Measurements from ENCODE around the gene CTDP1.

CTDP1 gene

DNA sequence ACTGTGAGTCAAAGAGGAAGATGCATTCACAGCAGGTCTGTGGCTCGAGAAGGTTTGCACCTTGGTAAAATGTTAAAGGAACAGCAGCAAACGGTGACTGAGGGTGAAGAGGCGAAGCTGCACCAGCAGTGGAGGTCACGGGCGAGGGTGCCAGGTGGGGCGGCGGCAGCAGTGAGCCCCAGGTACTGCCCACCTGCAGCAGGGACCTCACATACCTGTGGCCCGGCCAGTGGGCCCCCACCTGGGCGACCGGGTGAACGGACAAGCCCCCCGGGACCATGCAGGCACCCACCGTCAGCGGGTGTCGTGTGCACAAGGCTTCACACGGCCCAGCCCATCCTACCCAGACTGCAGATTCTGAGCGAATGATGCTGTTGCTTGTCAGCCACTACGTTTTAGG is 94.5 kb downstream of the CTDP1 start:
- no peak overlapping the region for H3K27ac ChIP-seq
- no peak for DNase-seq (ENCODE audit: low read depth, low spot score)

DNA sequence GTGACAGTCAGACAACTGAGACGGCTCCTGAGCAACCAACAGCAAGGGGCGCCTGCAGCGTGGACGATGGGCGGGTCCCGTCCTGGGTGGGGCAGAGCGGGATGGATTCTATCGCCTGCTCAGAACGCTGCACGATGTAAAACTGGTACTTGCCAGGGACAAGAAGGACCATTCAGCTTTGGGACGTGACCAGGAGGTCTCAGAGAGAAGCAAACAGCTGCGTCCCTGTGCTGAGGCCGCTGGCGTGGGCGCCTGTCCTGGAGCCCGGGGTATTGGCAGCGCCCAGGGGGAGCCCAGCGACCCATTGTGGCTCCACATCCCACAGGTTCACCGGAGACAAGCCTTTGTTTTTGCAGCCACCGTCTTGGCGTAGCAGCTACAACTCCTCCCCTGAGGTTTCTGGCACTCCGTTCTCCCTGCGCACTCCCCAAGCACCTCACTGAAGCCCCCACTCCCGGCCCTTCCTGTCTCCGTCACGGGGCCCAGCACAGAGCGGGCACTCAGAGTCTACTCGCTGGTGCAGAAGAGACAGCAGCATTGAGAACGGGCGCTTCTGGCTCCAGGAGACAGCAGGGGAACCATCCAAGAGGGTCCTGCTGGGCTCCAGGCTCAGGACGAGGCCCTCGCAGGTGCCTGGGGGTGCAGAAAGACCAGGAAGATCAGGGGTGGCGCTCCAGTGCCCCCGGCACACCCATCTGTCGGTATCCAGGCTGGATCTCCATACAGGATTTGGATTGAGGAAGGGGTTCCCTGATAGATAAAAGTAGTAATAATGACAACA is 96.0 kb downstream of the CTDP1 start:
- no peak for DNase-seq (ENCODE audit: low read depth, low spot score)
- H3K27ac ChIP-seq: no peak overlapping the region

DNA sequence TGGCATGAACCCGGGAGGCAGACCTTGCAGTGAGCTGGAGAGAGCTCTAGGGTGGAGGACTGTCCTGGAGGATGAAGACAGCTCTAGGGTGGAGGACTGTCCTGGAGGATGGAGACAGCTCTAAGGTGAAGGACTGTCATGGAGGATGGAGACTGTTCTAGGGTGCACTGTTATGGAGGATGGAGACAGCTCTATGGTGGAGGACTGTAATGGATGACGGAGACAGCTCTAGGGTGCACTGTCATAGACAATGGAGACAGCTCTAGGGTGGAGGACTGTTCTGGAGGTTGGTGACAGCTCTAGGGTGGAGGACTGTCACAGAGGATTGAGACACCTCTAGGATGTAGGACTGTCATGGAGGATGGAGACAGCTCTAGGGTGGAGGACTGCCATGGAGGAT is 97.1 kb downstream of the CTDP1 start:
- DNase-seq (ENCODE audit: low read depth, low spot score): no peak

DNA sequence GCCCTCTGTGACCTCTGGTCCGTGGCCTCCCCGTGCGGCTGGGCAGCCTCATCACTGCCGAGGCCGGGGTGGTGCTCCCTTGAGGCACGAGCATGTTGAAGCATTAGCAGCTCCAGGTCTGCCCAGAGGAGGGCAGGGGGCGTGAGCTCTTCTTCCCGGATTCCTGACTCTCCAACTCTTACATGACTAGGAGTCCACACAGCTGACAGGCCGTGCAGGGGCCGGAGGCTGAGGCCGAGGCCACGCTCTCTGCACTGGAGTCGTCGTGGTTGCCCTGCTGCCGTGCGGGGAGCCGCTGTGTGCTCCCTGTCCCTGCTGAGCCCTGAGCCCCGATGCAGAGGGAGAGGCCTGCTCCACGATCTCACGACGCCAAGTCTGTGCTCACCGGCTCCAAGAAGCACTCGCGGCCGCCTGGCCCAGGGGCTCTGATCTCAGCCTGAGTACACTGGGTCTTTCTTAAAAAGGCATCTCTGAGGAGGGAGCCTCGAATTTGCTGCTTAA is 98.7 kb downstream of the CTDP1 start:
- H3K27ac ChIP-seq: no peak overlapping the region
- no peak for DNase-seq (ENCODE audit: low read depth, low spot score)

More for the DNA sequence above, 97.1 kb downstream of the CTDP1 start:
- H3K27ac ChIP-seq: no peak overlapping the region

DNA sequence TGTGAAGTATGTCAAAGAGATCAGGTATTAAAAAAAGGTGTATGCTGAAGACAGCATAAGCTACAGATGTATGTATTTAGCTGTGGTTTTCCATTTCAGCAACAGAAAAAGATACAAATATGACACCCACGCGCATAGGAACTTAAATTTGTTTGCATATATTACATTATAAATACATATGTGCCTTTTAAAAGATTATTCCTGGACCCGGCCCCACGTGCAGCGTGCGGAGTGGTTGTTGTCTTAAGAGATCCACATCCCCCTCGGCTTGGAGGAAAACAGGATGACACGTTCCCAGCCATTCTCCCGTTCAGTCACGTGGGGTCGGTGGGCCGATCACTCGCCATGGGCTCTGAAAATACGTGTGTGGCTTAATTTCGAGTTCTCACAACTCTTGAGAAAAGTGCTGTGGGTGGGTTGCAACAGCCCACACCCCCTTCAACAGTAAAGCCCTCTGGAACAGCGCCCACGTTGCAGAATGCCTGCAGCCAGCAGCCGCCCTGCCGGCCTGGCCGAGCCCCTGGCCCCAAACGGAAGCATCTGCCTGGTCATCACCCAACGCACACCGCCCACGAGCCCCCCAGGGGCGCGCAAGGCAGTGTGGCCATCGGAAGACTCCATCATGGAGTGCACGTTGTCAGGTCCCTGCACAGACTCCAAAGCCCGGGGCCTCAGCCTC is 99.6 kb downstream of the CTDP1 start:
- no peak overlapping the region for H3K27ac ChIP-seq
- no peak for DNase-seq (ENCODE audit: low read depth, low spot score)

DNA sequence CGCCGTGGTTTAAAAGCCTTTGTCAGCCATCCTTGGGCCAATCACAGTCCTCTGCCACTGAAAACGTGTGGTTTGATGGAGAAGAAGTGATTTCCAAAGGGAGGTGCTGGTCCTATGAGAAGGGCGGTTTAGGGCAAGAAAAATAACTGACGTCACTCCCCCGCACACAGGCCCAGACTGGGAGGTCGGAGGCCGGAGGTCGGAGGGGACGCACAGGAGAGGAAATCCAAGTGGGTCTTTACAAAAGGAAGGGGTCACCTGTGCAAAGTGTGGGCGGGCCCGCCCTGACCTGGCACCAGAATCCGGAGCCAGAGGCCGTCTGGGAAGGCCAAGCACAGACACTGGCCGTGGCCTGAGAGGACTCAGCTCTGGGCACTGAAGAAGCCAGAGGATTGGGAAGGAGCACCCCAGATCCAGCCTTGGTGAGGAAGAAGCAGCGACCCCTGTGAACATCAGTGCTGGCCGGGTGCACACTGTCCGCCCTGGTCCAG is 100.1 kb downstream of the CTDP1 start:
- H3K27ac ChIP-seq: no peak overlapping the region
- no peak for DNase-seq (ENCODE audit: low read depth, low spot score)

DNA sequence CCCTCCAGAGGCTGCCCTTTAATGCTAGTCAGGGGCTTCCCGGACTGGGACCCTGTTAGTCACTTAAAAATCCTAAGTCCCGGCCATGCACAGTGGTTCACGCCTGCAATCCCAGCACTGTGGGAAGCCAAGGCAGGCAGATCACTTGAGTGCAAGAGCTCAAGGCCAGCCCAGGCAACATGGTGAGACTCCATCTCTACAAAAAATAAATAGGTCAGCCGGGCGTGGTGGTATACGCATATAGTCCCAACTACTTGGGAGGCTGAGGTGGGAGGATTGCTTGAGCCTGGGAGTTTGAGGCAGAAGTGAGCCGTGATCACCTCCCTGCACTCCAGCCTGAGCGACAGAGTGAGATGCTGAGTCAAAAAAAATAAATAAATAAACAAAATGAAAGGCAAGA is 100.9 kb downstream of the CTDP1 start:
- H3K27ac ChIP-seq: no peak overlapping the region
- DNase-seq (ENCODE audit: low read depth, low spot score): no peak

DNA sequence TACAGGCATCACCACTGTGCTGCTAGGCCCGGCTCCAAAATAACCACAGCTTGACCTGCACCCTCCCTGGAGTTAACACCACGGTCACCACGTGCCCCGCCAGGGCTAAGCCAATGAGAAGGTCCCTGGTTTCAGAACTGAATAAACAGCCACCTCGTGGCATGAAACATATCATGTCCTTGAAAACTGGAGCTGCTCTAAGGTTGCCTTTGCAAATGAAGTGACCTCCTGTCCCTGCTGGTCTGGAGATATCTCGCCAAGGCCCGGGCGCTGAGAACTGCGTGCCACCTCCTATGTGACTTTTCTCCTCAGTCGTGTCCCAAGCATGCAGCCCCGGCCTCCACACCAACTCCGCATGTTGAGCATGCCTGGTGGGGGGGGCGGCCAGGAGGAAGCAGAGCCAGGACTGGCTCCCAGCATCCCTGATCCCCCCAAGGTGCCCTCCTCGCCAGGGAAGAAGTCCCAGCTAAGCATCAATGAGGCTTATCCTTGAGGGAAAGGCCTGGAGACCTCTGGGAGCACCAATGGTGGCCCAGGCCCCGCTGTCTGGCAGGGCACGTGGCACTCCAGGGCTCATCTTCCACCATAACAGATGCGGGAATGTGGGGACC is 101.8 kb downstream of the CTDP1 start:
- no peak for DNase-seq (ENCODE audit: low read depth, low spot score)

DNA sequence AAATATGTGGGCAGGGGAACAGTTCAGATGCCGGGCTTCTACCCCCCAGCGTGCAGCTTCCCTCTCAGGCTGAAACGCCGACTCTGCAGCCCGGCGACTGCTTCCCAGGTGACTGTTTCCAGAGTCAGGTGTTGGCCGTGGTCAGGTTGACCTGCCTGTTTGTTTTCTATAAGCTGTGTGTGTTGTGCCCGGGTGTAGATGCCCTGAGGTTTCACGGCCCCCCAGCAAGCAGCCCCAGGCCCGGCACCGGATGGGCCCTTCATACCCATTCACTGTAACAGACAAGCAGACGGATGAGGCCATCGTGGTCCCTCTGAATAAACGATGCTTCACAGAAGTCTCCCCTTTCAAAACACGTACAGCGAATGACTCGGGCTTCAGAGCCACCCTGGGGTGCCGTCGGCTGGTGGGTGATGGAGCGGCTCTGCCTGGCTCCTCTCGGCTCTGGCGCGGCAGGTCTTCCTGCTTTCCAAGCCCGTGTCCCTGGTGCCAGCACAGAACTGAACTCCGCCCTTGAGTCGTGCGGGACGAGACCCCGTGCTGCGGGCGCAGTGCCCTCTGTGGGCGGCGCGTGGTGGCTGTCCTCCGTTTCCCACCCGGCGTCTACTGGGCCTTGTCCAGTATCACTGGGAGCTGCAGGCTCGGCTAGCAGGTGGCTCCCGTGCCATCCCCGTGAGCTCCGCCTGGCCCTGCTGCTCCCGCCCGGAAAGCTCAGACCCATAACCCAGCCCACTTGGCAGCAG is 103.1 kb downstream of the CTDP1 start:
- no peak for DNase-seq (ENCODE audit: low read depth, low spot score)
- no peak overlapping the region for H3K27ac ChIP-seq

More for the DNA sequence above, 101.8 kb downstream of the CTDP1 start:
- H3K27ac ChIP-seq: no peak overlapping the region

DNA sequence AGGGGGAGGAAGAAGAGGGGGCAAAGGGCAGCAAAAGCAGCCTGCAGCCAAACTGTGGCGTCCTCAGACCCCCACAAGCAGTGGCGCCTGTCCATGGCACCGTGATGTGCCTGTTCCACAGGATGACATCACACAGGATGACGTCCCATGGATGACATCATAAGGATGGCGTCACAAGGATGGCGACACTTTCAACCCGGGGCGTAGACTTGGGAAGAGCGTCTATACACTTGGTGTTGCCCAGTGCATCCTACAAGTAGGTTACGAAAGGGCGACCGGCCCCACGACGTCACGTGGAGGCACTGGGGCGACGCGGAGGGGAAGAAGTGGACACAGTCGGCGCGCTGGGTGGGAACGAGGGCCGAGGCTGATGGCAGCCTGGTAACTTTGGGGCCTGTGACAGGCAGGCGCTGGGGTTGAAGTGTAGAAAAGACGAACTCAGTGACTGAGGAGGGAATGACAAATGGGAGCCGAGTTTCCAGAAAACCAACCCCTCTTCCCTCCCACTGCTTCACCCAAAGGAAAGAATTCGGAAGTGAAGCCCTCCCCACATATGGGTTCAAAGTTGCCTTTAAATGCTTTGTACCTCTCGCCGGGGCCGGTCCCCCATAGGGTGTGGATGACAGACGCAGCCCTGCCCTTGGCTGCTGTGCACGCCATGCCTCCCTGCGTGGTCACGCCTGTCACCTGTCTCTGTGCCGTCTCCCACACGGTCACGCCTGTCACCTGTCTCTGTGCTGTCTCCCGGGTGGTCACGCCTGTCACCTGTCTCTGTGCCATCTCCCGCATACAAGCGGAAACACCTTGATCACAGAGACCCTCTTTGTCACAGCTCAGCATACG is 104.7 kb downstream of the CTDP1 start:
- H3K27ac ChIP-seq: no peak overlapping the region
- DNase-seq (ENCODE audit: low read depth, low spot score): no peak

DNA sequence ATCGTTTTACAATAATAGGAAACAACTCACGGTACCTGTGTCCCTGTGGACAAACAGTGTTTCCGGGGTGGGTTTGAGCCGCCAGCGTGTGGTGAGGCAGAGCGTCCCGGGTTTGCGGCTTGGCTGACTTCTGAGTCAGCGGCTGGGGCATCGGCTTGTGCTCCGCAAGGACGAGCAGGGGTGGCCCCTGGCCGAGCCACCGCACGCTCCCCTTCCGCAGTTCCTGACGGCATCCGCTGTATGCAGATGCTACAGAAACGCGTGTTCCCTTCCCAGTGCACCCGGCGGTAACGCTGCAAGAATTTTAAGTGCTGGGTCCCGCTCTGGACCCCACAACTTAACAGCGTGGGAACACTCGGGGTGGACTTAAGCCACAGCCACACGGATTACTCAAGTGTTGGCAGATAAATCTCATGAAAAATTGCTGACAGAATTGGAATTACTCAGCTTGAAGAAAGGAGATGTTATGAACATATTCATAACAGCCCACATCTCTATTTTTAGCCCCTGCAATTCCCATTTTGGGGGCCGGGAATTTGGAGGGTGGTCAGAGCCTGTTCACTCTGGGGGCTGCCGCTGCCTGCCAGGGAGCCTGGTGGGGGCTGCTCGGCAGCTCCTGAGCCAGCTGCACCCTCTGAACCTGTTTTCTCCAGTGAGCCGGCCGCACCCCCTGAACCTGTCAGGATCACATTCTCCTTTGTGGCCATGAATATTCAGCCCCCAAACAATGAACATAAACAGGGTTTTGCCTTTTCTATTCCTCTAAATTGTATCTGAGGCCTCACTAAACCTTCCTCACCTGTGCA is 105.6 kb downstream of the CTDP1 start:
- DNase-seq (ENCODE audit: low read depth, low spot score): no peak
- H3K27ac ChIP-seq: no peak overlapping the region

DNA sequence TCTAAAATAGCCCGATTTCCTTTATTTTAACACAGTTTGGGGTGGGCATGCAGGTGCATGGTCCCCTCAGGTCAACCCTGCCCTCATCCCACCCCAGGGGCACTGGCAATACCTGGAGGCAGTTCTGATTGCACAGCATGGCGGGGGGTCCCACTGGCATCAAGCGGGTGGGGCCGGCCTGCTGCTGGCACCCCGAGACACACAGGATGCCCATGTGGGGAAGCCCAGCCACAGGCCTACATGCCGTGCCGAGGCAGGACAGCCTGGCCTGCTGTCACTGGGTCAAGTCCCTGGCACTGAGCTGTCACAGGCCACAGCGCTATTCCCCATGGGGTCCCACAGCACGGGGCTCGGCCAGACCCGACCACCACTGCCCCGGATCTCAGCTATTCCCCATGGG is 106.2 kb downstream of the CTDP1 start:
- DNase-seq (ENCODE audit: low read depth, low spot score): no peak

DNA sequence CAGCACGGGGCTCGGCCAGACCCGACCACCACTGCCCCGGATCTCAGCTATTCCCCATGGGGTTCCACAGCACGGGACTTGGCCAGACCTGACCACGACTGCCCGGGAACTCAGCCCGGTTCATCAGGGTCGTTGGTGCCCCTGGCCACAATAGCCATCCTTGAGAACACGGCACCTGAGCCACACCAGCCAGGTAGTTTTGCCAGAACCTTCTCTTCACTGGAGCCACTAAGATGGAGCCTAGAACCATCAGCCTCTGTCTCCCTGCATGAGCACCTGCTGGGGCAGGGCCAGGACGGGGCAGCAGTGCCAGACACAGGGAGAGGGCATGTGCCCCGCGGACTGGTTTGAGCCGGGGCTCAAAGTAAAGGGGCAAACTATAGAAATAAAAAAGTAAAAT is 106.7 kb downstream of the CTDP1 start:
- no peak overlapping the region for H3K27ac ChIP-seq
- no peak for DNase-seq (ENCODE audit: low read depth, low spot score)

More for the DNA sequence above, 106.2 kb downstream of the CTDP1 start:
- H3K27ac ChIP-seq: no peak overlapping the region

DNA sequence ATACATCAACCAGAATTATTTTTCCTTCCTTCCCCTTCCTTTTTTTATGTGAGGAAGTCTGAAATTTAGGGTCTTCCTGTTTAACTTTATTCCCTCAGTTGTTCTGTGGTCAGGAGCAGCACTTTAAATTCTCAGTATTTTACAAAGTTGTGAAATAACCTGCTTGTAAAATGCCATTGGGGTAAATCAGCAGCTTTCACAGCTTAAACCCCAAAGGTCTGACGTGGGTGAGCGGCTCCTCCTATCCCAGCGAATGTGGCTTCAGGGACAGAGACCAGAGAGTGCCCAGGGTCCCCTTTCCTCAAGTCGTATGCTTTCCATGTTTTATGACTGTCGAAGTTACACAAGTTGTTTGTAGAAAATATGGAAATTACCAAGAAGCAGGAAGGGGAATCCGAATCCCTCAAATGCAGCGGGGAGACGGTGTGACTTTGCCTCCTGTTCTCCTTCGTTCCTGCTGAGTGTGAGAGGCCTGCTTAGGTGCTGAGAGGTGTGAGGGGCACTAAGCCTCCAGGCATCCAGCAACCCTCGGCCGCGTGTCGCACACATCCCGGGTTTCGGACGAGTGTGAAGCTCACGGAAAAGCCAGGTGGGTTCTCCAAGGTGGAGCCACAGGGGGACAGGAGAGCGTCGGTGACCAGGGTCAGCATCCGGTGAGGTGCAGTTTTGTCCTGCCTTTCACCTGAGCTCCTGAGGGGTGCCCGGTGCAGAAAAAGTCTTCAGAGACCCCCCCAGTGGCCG is 107.4 kb downstream of the CTDP1 start:
- no peak overlapping the region for H3K27ac ChIP-seq
- DNase-seq (ENCODE audit: low read depth, low spot score): no peak

DNA sequence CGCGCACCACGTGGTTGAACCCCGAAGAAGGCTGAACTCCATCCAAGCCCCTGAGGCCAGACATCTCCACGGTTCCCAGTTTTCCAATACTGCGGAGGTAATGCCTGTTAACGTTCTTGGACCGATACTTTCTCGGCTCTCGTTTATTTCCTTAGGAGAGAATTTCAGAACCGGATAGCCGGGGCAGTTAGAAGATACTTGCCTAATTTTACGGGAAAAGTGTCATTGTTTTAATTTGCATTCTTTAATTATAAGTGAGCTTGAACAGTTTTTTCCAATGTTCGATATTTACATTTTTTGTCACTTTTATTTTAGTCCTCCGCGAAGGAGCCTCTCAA is 107.9 kb downstream of the CTDP1 start:
- DNase-seq (ENCODE audit: low read depth, low spot score): no peak
- no peak overlapping the region for H3K27ac ChIP-seq

DNA sequence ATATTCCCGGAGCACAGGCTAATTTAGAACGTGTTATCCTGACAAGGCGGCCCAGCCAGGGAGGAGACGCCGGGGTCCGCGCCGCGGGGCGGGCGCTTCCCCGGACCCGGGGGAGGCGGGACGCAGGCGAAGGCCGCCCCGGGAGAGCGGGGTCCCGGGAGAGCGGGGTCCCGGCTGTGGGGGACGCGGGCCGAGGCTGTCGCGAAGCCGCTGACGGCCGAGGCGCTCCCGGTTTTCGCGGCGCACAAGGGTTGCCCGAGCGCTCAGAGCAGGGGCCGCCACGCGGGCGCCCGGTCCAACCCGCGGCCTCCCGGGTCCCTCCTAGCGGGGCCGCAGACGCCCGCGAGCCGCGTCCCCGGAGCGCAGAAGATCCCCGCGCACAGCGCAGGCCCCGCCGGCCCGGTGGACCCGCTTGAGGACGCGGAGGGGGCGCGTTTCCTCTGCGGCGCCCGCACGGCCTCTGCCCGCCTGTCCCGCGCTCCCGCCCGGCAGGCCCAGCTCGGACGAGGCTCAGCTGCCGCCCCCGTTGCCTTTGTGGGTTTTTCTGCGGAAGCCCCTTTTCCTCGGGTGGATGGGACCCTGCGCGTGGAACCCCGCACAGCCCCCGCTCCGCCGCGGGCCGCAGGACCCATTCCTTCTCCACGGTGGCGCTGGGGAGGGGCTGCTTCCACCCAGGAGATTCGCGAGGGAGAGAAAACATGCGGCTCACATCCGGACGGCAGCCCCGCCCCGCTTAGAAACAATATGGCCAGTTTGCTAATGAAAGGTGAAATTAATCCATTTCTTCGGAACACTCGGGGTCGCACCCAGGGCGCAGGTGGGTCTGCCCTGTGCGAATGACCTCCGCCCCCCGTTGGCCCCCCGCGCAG is 108.5 kb downstream of the CTDP1 start:
- H3K27ac ChIP-seq: no peak overlapping the region
- no peak for DNase-seq (ENCODE audit: low read depth, low spot score)

DNA sequence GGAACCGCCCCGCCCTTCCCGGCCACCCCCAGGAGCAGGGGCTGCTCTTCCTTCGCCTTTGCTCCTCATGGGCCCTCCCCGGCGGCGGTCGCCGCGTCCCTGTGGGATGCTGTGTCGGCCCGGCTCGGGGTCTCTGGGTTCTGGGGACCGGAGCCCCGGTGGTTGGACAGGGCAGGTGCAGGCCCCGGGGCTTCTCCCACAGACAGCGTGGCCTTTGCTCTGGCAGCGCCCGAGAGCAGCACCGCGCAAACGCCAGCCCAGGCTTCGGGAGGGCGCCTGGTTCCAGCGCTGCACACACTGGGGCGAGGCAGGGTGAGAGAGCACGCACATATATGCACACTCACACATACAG is 109.1 kb downstream of the CTDP1 start:
- H3K27ac ChIP-seq: no peak overlapping the region
- DNase-seq (ENCODE audit: low read depth, low spot score): no peak
